HK-2 (cell line): ENCODE measurements around the gene ASIC1.

ENCODE experiments used
- DNase-seq: peaks from one replicate; pipeline ENCODE4 v3.0.0-alpha.2; 2018; ENCODE audit not compliant: unreplicated experiment

ASIC1 gene

GRCh38 chr12:50041062-50041860 is 16.1 kb upstream of the ASIC1 start:
- DNase-seq, result no peak

DNA sequence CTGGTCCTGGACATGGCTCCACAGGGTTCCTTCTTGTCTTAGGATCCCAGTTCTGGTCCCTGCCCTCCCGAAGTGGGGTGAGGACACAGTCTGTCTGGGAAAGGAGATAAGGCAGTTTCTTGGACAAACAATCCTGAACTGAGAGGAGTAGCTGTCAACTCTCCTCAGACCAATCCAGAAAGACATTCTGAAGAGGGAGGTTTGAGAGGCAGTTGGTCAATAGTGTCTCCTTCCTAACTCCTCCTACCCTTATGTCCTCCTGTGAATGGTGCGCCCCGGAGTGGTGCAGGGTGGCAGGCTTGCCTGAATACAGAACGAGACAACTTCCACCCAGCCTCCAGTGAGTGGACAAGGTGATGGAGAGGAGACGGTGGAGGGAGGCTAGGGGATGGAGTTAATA is 15.4 kb upstream of the ASIC1 start:
- DNase-seq, result no peak

DNA sequence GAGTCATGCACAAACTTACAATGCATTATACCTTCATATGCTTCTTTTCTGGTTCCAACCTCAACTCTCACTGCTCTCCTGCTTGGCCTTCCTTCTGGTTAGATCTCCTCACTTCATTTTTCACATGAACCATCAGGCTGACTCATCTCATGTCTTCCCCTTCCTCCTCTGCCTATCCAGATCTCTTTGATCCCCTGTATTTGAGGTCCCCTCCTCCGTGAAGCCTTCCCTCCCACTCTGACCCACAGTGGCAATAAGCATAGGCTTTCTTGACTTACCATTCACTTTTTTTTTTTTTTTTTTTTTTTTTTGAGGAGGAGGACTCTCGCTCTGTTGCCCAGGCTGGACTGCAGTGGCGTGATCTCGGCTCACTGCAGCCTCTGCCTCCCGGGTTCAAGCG is 14.7 kb upstream of the ASIC1 start:
- DNase-seq, result no peak

DNA sequence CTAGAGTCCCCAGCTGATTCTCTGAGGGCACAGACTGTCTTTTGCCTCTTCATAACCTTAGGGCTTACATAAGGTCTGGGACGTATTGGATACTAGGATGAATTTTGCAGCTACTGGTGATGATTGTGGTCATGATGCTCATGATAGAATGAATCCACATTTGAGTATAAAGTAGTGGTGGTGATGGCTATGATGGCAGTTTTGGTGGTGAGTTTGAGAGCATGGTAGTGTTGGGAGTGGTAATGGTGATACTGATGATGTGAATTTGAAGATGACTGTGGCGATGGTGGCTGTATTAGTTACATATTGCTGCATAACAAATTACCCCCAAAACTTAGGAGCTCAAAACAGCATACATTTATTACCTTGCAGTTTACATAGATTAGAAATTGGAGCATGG is 14.1 kb upstream of the ASIC1 start:
- no peak for DNase-seq

DNA sequence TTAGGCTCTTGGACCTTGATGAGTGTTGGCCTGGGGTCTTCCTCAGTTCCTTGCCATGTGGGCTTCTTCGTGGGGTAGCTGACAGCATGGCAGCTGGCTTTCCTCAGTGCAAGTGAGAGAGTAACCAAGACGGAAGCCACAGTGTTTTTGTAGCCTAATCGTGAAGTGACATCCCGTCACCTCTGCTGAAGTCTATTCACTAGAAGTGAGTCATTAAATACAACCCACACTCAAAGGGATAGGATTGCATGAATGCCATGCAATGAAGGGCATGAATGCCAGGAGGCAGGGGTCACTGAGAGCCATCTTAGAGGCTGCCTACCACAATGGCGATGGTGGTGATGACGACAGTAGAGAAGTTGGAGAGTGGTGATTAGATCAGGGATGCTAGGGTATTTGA is 13.5 kb upstream of the ASIC1 start:
- no peak for DNase-seq

GRCh38 chr12:50047693-50048250 is 9.6 kb upstream of the ASIC1 start:
- DNase-seq, result no peak

GRCh38 chr12:50049254-50050118 is 7.9 kb upstream of the ASIC1 start:
- DNase-seq, result no peak

DNA sequence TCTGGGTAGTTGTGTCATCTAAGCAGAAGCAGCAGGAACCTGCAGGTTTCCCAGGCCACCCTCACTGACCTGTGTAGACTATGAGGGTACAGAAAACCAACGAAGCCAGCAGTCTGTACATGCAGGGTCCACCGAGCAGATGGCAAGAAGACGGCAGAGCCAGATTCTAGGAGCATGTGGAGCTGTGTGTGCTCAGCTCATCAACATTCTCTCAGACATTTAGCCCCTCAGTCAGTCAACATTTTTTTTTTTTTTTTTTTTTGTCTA is 7.3 kb upstream of the ASIC1 start:
- DNase-seq, result no peak

- no peak for DNase-seq
Measured at GRCh38 chr12:50050410-50051098, 6.8 kb upstream of the ASIC1 start.

- DNase-seq, result no peak
Measured at GRCh38 chr12:50051101-50051806, 6.1 kb upstream of the ASIC1 start.

DNA sequence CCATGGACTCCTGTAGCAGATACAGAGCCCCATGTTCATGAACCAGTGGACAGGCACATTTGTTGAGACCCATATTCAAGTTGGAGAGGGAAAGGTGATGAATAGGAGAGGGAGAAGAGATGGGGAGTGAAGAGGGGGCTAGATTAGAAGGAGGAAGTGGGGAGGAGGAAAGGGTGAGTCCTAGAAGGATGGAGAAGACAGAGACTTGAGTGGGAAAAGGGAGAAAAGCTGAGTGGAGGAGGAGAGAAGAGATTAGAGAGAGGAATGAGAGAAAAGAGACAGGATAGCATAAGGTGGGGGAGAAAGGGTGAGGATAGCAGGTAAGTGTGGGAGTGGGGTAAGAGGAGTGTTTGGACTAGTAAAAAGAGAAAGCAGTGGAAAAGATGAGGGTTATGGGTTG is 4.9 kb upstream of the ASIC1 start:
- DNase-seq, result no peak

DNA sequence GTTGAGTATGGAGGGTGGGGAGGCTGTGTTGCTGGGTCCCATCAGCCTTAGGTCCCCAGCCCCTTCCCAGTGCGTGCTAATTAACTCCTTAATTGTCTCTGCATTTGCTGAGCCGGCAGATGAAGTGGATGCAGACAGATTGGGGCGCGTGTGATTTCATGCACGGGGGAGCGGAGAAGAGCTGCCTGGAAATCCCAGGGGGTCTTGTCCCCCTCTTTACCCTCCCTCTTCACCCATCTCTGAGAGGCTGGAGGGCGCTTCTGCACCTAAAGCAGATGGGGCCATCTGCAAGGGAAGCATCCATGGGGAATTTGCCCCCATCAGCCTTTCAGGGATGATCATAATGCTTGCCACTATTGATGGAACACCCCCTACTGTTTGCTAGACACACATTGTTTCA is 4.4 kb upstream of the ASIC1 start:
- DNase-seq, result no peak

DNA sequence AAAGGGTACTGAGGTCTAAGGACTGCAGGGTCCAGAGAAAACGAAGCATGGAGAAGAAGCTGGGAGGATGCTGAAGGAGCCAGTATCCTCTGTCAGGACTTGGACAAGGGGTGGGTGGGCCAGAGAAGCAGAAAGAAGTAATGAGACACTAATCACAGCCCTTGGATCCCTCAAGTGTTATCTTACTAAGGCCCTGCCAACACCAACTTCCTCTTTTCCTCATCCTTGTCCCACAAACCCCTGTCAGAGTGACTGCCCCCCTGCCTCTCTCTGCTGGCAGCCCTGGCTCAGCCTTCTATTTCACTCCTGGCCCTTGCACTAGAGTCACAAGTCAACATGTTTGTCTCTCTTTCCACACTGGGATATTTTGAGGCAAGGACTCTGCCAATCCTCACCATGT is 3.8 kb upstream of the ASIC1 start:
- DNase-seq, result no peak

DNA sequence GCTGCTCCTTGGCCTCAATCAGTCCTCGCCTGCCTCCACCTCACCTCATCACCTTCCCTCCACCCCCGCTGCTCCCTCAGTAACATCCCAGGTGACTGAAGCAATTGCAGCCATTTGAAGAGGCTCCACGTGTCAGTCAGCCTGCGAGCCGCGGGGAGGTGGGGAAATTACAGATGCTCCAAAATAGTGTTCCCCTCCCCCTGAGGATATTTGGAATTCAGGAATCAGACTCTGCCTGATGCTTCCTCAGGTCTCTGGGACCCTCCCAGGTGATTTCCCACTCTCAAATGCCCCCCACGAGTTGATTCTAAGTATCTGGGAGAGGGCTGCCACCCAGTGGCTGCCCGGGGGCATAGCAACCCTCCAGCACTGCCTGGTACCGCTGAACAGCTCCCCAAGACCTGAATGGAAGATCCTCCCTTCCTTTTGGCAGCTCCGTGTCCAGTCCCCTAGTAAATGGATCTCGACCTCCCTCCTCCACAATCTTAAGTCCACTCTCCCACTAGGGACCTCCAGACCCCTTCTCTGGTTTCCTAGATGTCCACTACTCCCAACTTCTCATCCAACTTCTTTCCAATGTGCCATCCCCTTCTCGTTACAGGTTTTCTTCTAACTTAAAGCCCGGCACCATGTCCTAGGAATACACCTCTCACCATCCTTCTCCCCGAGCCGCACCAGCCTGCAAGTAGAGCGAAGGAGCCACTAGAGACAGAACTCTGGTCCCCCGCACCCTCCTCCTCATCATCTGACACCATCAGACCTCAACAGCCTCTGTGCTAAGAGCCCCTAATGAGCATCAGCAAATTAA is 1.4 kb upstream of the ASIC1 start:
- peak; percentile 47 for DNase-seq

DNA sequence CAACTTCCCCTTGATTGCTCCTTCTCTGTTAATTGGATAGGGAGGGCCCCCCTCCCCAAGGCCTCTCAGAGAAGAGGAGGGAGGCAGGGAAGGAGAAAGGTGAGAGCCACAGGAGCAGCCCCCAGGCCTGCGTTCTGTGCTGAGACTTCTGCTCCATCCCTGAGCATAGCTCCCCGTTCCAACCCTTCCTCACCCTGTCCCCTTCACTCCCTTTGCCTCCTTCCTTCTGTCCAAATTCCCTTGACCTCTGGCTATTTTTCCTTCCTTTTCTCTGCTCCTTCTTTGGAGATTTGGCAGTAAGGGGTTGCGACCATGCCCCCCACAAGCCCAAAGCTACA is 788 bp upstream of the ASIC1 start:
- DNase-seq, result no peak

DNA sequence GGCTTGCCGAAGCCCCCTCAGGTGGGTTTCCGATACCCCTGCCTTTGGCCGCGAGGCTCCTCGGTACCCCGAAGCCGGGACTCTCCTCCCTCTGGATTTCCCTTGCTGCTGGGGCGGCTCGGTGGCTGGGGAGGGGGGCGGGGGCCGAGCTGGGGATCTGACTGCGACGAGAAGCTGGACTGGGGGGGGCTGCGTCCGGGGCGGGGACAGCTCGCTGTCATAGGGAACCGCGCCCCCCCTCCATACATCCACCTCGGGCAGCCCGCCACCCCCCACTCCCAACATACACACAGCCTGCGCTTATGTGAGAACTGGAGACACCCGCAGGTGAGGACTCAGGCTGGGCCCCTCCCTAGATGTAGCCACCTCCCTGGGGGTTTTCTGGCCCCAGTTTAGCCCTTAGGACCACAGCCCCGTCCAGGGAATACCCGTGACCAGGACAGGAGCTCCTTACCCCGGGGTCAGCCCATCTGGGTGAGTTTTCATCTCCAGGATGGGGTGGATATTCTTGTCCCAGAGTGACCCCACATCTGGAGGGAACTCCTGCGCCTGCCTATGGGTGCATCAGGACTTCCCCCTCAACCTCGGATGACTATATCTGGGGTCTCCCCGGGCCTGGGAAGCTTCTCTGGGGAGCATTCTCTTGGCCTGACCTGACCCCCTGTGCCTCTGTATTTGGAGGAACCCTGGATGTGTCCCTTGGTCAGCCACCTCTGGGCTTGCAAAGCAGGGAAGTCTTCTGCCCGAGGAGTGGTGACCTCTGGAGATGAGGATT is 687 bp downstream of the ASIC1 start:
- no peak for DNase-seq

DNA sequence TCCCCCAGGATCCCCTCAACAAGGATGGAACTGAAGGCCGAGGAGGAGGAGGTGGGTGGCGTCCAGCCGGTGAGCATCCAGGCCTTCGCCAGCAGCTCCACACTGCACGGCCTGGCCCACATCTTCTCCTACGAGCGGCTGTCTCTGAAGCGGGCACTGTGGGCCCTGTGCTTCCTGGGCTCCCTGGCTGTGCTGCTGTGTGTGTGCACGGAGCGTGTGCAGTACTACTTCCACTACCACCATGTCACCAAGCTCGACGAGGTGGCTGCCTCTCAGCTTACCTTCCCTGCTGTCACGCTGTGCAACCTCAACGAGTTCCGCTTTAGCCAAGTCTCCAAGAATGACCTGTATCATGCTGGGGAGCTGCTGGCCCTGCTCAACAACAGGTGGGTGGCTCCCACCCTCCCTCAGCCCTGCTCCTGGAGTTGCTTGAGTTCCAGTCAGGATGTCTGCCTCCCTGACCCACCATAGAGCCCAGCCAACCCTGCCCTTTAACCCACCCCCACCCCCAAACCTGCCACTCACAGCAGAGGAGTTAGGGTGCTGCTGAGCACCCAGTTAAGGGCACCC is 1.4 kb downstream of the ASIC1 start:
- DNase-seq, result no peak

DNA sequence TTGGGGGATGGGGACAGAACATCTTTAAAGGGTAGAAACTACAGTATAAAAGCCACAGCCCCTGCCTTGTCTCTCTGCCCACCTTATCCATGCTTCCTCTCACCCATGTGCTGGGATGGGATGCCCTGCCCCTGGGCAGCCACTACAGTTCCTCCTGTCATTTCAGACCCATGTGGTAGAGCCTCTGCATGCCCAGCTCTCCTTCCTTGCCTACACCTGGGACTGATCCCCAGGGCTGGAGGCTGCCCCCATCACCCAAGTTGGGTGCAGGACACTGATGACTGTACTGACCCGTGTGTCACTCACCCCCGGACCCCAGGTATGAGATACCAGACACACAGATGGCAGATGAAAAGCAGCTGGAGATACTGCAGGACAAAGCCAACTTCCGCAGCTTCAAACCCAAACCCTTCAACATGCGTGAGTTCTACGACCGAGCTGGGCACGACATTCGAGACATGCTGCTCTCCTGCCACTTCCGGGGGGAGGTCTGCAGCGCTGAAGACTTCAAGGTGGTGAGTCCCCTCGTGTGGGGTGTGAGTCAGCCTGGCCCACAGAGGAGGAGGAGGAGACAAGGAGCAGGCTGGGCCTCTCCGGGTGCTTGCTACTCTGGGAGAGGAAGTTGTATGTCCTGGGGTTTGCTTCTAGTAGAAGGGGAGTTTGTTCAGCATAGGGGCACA is 2.2 kb downstream of the ASIC1 start:
- peak; percentile 69 for DNase-seq

GRCh38 chr12:50060120-50060468 is 2.7 kb downstream of the ASIC1 start:
- DNase-seq, result no peak

GRCh38 chr12:50061171-50061570 is 3.8 kb downstream of the ASIC1 start:
- no peak for DNase-seq
